NT2/D1 (cell line): ENCODE data around the gene ATP10A.

Experiments
- SUZ12 ChIP-seq: IDR thresholded peaks from 2 replicates; pipeline ENCODE4 v1.6.1; 2011; ENCODE audit not compliant: insufficient read length, insufficient read depth; ENCODE audit errors: extremely low read depth
- YY1 ChIP-seq: IDR thresholded peaks from 2 replicates; pipeline ENCODE4 v1.6.1; 2011; ENCODE audit not compliant: insufficient read length, insufficient read depth
- ZNF274 ChIP-seq: IDR thresholded peaks from 2 replicates; pipeline ENCODE4 v1.6.1; 2011; ENCODE audit warnings: mild to moderate bottlenecking, low read depth, low read length

GRCh38 chr15:25792128-25792527, 71.0 kb downstream of the ATP10A start:
- TF ChIP-seq ZNF274 (no peak), SUZ12 (no peak), YY1 (no peak)
